Astrocyte of the cerebellum (primary cell): ENCODE data around the gene SSBP4.
A peak's percentile ranks its signal among the peaks of the same experiment; 100 is the strongest.

Experiments
- DNase-seq: peaks from one replicate; pipeline ENCODE4 v3.0.0-alpha.2; 2011; ENCODE audit warnings: low read depth
- H3K4me3 ChIP-seq: 2 replicates; pipeline ENCODE4 v1.5.1; 2011; ENCODE audit warnings: mild to moderate bottlenecking, low read depth, low read length, moderate library complexity
- CTCF ChIP-seq: IDR thresholded peaks from 2 replicates; pipeline ENCODE4 v1.5.1; 2012; ENCODE audit warnings: low read length, low read depth, moderate library complexity, mild to moderate bottlenecking; ENCODE audit errors: missing control alignments
- in situ Hi-C: cut with HindIII; loops from 2 replicates; pipeline ENCODE4 v1.10.0; 2017; ENCODE audit warnings: low sequenced_read_pairs

The SSBP4 gene

GRCh38 chr19:18469069-18469846 is 50.1 kb downstream of the SSBP4 start:
- DNase-seq = peak; percentile 40
- in situ Hi-C loops = no loop called here
- TF ChIP-seq CTCF = peak; percentile 91

GRCh38 chr19:18470787-18471186 is 51.6 kb downstream of the SSBP4 start:
- in situ Hi-C loops = no loop called here
- no peak for DNase-seq
- no peak for TF ChIP-seq CTCF
- H3K4me3 ChIP-seq = no peak overlapping the region

More at GRCh38 chr19:18469069-18469846, 50.1 kb downstream of the SSBP4 start:
- no peak overlapping the region for H3K4me3 ChIP-seq

- DNase-seq = no peak
- in situ Hi-C loops = no loop called here
- H3K4me3 ChIP-seq = no peak overlapping the region
- TF ChIP-seq CTCF = no peak
These were observed 54.0 kb downstream of the SSBP4 start for GRCh38 chr19:18473003-18473705.

GRCh38 chr19:18473706-18474087 is 54.5 kb downstream of the SSBP4 start:
- no peak for TF ChIP-seq CTCF
- in situ Hi-C loops = no loop called here
- no peak for DNase-seq
- no peak overlapping the region for H3K4me3 ChIP-seq

- DNase-seq = no peak
- in situ Hi-C loops = no loop called here
- TF ChIP-seq CTCF = no peak
- no peak overlapping the region for H3K4me3 ChIP-seq
These were observed 55.2 kb downstream of the SSBP4 start for GRCh38 chr19:18474366-18474887.

GRCh38 chr19:18475004-18475453 is 55.8 kb downstream of the SSBP4 start:
- DNase-seq = no peak
- TF ChIP-seq CTCF = no peak
- in situ Hi-C loops = loop anchor here (25.0 kb wide), 1 partner anchor 387 kb away; no protein-coding TSS in a partner anchor
- H3K4me3 ChIP-seq = no peak overlapping the region
